ENCODE measurements around the gene ALPK1. TPM values are rescaled to one million over a fixed set of nuclear protein-coding genes. Genes with fewer than 3 reads are reported as not detected.

ALPK1 gene
- polyA plus RNA-seq, 1 donor from 2014 or later: 0.10 TPM

GRCh38 chr4:112472318-112472717, 175.1 kb downstream of the ALPK1 start:
- Histone ChIP-seq H3K27me3 (ENCODE audit: insufficient read depth, low read depth, low read length) (no peaks in the 10 kb centered on the region), H3K9me2 (ENCODE audit: insufficient read depth, low read length) (no peaks in the 10 kb centered on the region), H3K36me3 (ENCODE audit: insufficient read depth, low read length) (no peaks in the 10 kb centered on the region), H3K9me3 (ENCODE audit: low read length) (no peaks in the 10 kb centered on the region), H2AFZ (ENCODE audit: low read depth, low read length) (no peak overlapping the region), H3K79me2 (replicated peaks; ENCODE audit: insufficient read depth, low read length) (no peaks in the 10 kb centered on the region), H3K9ac (ENCODE audit: low read length) (no peak overlapping the region), H3K4me2 (ENCODE audit: low read length) (no peak overlapping the region), H3F3A (ENCODE audit: insufficient read depth, low read length, poor library complexity, severe bottlenecking) (no peaks in the 10 kb centered on the region), H3K4me3 (ENCODE audit: low read length) (no peak overlapping the region), H4K20me1 (ENCODE audit: insufficient read depth) (no peaks in the 10 kb centered on the region), H3K27ac (ENCODE audit: low read length) (no peak overlapping the region)
- TF ChIP-seq RAD21 (conservative IDR thresholded peaks at IDR 0.05): no peak
- no peak for TF ChIP-seq EP300 (conservative IDR thresholded peaks at IDR 0.05; ENCODE audit: poor library complexity, severe bottlenecking)
- no peak for TF ChIP-seq CTCF (IDR thresholded peaks at IDR 0.05; ENCODE audit: poor library complexity, severe bottlenecking)
- no peak for TF ChIP-seq SMC3 (conservative IDR thresholded peaks at IDR 0.05; ENCODE audit: poor library complexity)
- no peak for TF ChIP-seq POLR2AphosphoS5 (IDR thresholded peaks at IDR 0.05)
- TF ChIP-seq EZH2 (IDR thresholded peaks at IDR 0.05; ENCODE audit: borderline replicate concordance, insufficient read depth, low read length, poor library complexity, severe bottlenecking): no peak
- no peak for TF ChIP-seq REST (IDR thresholded peaks at IDR 0.05; ENCODE audit: borderline replicate concordance)
- no peak for TF ChIP-seq MXI1 (conservative IDR thresholded peaks at IDR 0.05; ENCODE audit: poor library complexity, severe bottlenecking)
- no peak for TF ChIP-seq TAF1 (IDR thresholded peaks at IDR 0.05; ENCODE audit: low read depth)

- no peak overlapping the region for H2AFZ ChIP-seq (ENCODE audit: low read depth, low read length)
- H3K4me3 ChIP-seq (ENCODE audit: low read length): no peak overlapping the region
- no peaks in the 10 kb centered on the region for H4K20me1 ChIP-seq (ENCODE audit: insufficient read depth)
- H3K36me3 ChIP-seq (ENCODE audit: insufficient read depth, low read length): no peaks in the 10 kb centered on the region
- no peaks in the 10 kb centered on the region for H3K79me2 ChIP-seq (replicated peaks; ENCODE audit: insufficient read depth, low read length)
- no peaks in the 10 kb centered on the region for H3K9me2 ChIP-seq (ENCODE audit: insufficient read depth, low read length)
- H3F3A ChIP-seq (ENCODE audit: insufficient read depth, low read length, poor library complexity, severe bottlenecking): no peaks in the 10 kb centered on the region
- H3K27me3 ChIP-seq (ENCODE audit: insufficient read depth, low read depth, low read length): no peaks in the 10 kb centered on the region
- no peak overlapping the region for H3K9ac ChIP-seq (ENCODE audit: low read length)
- TF ChIP-seq REST (IDR thresholded peaks at IDR 0.05; ENCODE audit: borderline replicate concordance): no peak
- TF ChIP-seq TAF1 (IDR thresholded peaks at IDR 0.05; ENCODE audit: low read depth): no peak
- TF ChIP-seq SMC3 (conservative IDR thresholded peaks at IDR 0.05; ENCODE audit: poor library complexity): no peak
- TF ChIP-seq POLR2AphosphoS5 (IDR thresholded peaks at IDR 0.05): no peak
- TF ChIP-seq MXI1 (conservative IDR thresholded peaks at IDR 0.05; ENCODE audit: poor library complexity, severe bottlenecking): no peak
- no peak for TF ChIP-seq EZH2 (IDR thresholded peaks at IDR 0.05; ENCODE audit: borderline replicate concordance, insufficient read depth, low read length, poor library complexity, severe bottlenecking)
- no peak for TF ChIP-seq EP300 (conservative IDR thresholded peaks at IDR 0.05; ENCODE audit: poor library complexity, severe bottlenecking)
- TF ChIP-seq CTCF (IDR thresholded peaks at IDR 0.05; ENCODE audit: poor library complexity, severe bottlenecking): no peak
- TF ChIP-seq RAD21 (conservative IDR thresholded peaks at IDR 0.05): no peak
- no peaks in the 10 kb centered on the region for H3K9me3 ChIP-seq (ENCODE audit: low read length)
- no peak overlapping the region for H3K4me2 ChIP-seq (ENCODE audit: low read length)
- H3K27ac ChIP-seq (ENCODE audit: low read length): no peak overlapping the region
These were observed 176.8 kb downstream of the ALPK1 start for GRCh38 chr4:112473985-112474384.

Data from neural cell (in vitro differentiated cells).